A673 (cell line): ENCODE results near the gene ABHD16B. TPM values are rescaled to one million over a fixed set of nuclear protein-coding genes. Genes with fewer than 3 reads are reported as not detected.

Experiments
- BruUV-seq: library from RNA; stranded (reverse); fragments of 400-500 nt; replicated peaks from 2 replicates; lab custom pipeline; 2021; lab: Mats Ljungman, UMichigan
- CTCF ChIA-PET: fragments of 300-600 bp; sonication (Branson Sonifier 250); formaldehyde crosslinking; loops from one replicate; lab custom pipeline; 2022; ENCODE audit warnings: antibody characterized with exemption; lab: Charles Lee
- POLR2A ChIA-PET: fragments of 300-600 bp; sonication (Branson Sonifier 250); formaldehyde crosslinking; loops from one replicate; lab custom pipeline; 2022; ENCODE audit warnings: antibody characterized with exemption; ENCODE audit not compliant: low non-redundant PET; lab: Charles Lee
- DNase-seq: peaks from one replicate; pipeline ENCODE4 v3.0.0-alpha.2; 2015; ENCODE audit warnings: low spot score
- H3K27ac ChIP-seq: fragments of 200-600 bp; sonication (generic); 2 replicates; pipeline ENCODE4 v1.5.1; 2016; ENCODE audit warnings: mixed run types, low read depth, mild to moderate bottlenecking, mixed read lengths, antibody characterized with exemption, low read length; ENCODE audit not compliant: poor library complexity, severe bottlenecking
- H3K27me3 ChIP-seq: fragments of 200-600 bp; sonication (generic); replicated peaks from 2 replicates; pipeline ENCODE4 v1.6.1; 2017; ENCODE audit warnings: mixed run types, low read depth, mild to moderate bottlenecking, mixed read lengths, antibody characterized with exemption, low read length; ENCODE audit not compliant: insufficient read depth, poor library complexity
- H3K36me3 ChIP-seq: fragments of 200-600 bp; sonication (generic); 2 replicates; pipeline ENCODE4 v1.6.1; 2016; ENCODE audit warnings: mixed run types, mild to moderate bottlenecking, mixed read lengths, antibody characterized with exemption, low read length; ENCODE audit not compliant: insufficient read depth, poor library complexity, severe bottlenecking
- H3K4me1 ChIP-seq: fragments of 200-600 bp; sonication (generic); 2 replicates; pipeline ENCODE4 v1.6.1; 2017; ENCODE audit warnings: mixed run types, mild to moderate bottlenecking, mixed read lengths, antibody characterized with exemption, low read length; ENCODE audit not compliant: insufficient read depth, poor library complexity, severe bottlenecking
- H3K4me3 ChIP-seq: fragments of 200-600 bp; sonication (generic); 2 replicates; pipeline ENCODE4 v1.5.1; 2016; ENCODE audit warnings: low read depth, mixed run types, mild to moderate bottlenecking, mixed read lengths, low read length; ENCODE audit not compliant: poor library complexity, severe bottlenecking
- H3K9me3 ChIP-seq: fragments of 200-600 bp; sonication (generic); 2 replicates; pipeline ENCODE4 v1.6.1; 2016; ENCODE audit warnings: mixed run types, low read depth, mild to moderate bottlenecking, mixed read lengths, antibody characterized with exemption, low read length; ENCODE audit not compliant: poor library complexity, severe bottlenecking
- CTCF ChIP-seq: fragments of 300-800, 200-600 bp; sonication (generic); conservative IDR thresholded peaks from 2 replicates; pipeline ENCODE4 v1.5.1; 2017; ENCODE audit warnings: low read depth, mild to moderate bottlenecking, antibody characterized with exemption, low read length, moderate library complexity, mixed read lengths
- EZH2 ChIP-seq: fragments of 200-600 bp; sonication (generic); IDR thresholded peaks from 2 replicates; pipeline ENCODE4 v1.6.1; 2017; ENCODE audit warnings: borderline replicate concordance, low read depth, mild to moderate bottlenecking, mixed read lengths, antibody characterized with exemption, low read length; ENCODE audit not compliant: poor library complexity, severe bottlenecking
- intact Hi-C: fragments of 100-400 bp; cut with micrococcal nuclease; formaldehyde crosslinking; loops from one replicate; pipeline ENCODE4 v1.10.0; 2022; ENCODE audit not compliant: unreplicated experiment
- total RNA-seq: library from RNA; stranded (reverse); gene quantifications from 2 replicates; pipeline ENCODE4 v1.2.3, GENCODE V29; 2021

Gene ABHD16B
- total RNA-seq, 1 experiment from 2014 or later = not detected

- no peaks in the 10 kb centered on the region for H3K36me3 ChIP-seq
Observed at GRCh38 chr20:63908008-63908682, 46.8 kb downstream of the ABHD16B start.

GRCh38 chr20:63911176-63911575 lies 49.9 kb downstream of the ABHD16B start:
- Histone ChIP-seq H3K4me1 (no peaks in the 10 kb centered on the region), H3K27ac (no peak overlapping the region), H3K36me3 (no peaks in the 10 kb centered on the region), H3K27me3 (no peaks in the 10 kb centered on the region), H3K9me3 (peaks cover 3% of the 10 kb centered on the region), H3K4me3 (no peak overlapping the region)
- POLR2A ChIA-PET = no interaction called here
- intact Hi-C loops = no loop called here
- TF ChIP-seq CTCF (no peak), EZH2 (no peak)
- no TSS peak for BruUV-seq
- DNase-seq = no peak
- CTCF ChIA-PET = no interaction called here

More at GRCh38 chr20:63908008-63908682, 46.8 kb downstream of the ABHD16B start:
- ChIA-PET POLR2A (no interaction called here), CTCF (no interaction called here)
- no peaks in the 10 kb centered on the region for H3K4me1 ChIP-seq
- intact Hi-C loops = no loop called here
- H3K4me3 ChIP-seq = no peak overlapping the region
- TF ChIP-seq CTCF = no peak
- no peak for TF ChIP-seq EZH2
- H3K27me3 ChIP-seq = no peaks in the 10 kb centered on the region
- no peak for DNase-seq
- H3K9me3 ChIP-seq = no peaks in the 10 kb centered on the region
- H3K27ac ChIP-seq = no peak overlapping the region
- BruUV-seq = no TSS peak

Other genes starting within 250 kb of the ABHD16B start
- 12.8 and 14.2 TPM in 2 replicates for gene GMEB2, start 234.4 kb upstream of the ABHD16B start, total RNA-seq
- gene STMN3, start 208.1 kb upstream of the ABHD16B start, total RNA-seq = 115 and 128 TPM in 2 replicates
- 45.6 and 47.8 TPM in 2 replicates for gene RTEL1, start 203.2 kb upstream of the ABHD16B start, total RNA-seq
- gene TNFRSF6B, start 164.8 kb upstream of the ABHD16B start, total RNA-seq = not detected in 2 replicates
- gene ARFRP1, start 153.5 kb upstream of the ABHD16B start, total RNA-seq = 38.9 and 41.1 TPM in 2 replicates
- 28.2 and 28.3 TPM in 2 replicates for gene ZGPAT, start 153.5 kb upstream of the ABHD16B start, total RNA-seq
- gene LIME1, start 124.8 kb upstream of the ABHD16B start, total RNA-seq = 15.1 and 16.3 TPM in 2 replicates
- gene SLC2A4RG, start 121.7 kb upstream of the ABHD16B start, total RNA-seq = 45.8 and 71.0 TPM in 2 replicates
- gene ZBTB46, start 30.2 kb upstream of the ABHD16B start, total RNA-seq = 0.96 and 1.1 TPM in 2 replicates
- gene TPD52L2, start 3.8 kb downstream of the ABHD16B start, total RNA-seq = 80.1 and 89.9 TPM in 2 replicates
- 43.6 and 44.9 TPM in 2 replicates for gene DNAJC5, start 33.6 kb downstream of the ABHD16B start, total RNA-seq
- gene UCKL1, start 94.9 kb downstream of the ABHD16B start, total RNA-seq = 48.1 and 53.3 TPM in 2 replicates
- gene ZNF512B, start 108.4 kb downstream of the ABHD16B start, total RNA-seq = 28.9 and 30.8 TPM in 2 replicates
- 6.3 and 7.2 TPM in 2 replicates for gene SAMD10, start 118.1 kb downstream of the ABHD16B start, total RNA-seq
- gene PRPF6, start 119.6 kb downstream of the ABHD16B start, total RNA-seq = 86.3 and 93.2 TPM in 2 replicates
- 2.4 and 2.5 TPM in 2 replicates for gene C20orf204, start 174.7 kb downstream of the ABHD16B start, total RNA-seq
- 0.30 and 0.70 TPM in 2 replicates for gene SOX18, start 188.1 kb downstream of the ABHD16B start, total RNA-seq
- gene TCEA2, start 201.7 kb downstream of the ABHD16B start, total RNA-seq = 35.0 and 41.3 TPM in 2 replicates
- gene RGS19, start 218.0 kb downstream of the ABHD16B start, total RNA-seq = 14.4 and 16.4 TPM in 2 replicates
- 0.32 and 0.46 TPM in 2 replicates for gene OPRL1, start 218.6 kb downstream of the ABHD16B start, total RNA-seq
- 0.37 and 0.62 TPM in 2 replicates for gene LKAAEAR1, start 222.9 kb downstream of the ABHD16B start, total RNA-seq
- not detected in 2 replicates for gene NPBWR2, start 246.1 kb downstream of the ABHD16B start, total RNA-seq